Brain microvascular endothelial cell (primary cell): ENCODE results near the gene SYT2.

Experiments
- DNase-seq: peaks from one replicate; pipeline ENCODE4 v3.0.0-alpha.2; 2020
- H3K27ac ChIP-seq: fragments of 250-450 bp; sonication (Bioruptor Pico); 2 replicates; pipeline ENCODE4 v1.5.1; 2020; ENCODE audit warnings: mild to moderate bottlenecking, moderate library complexity
- H3K27me3 ChIP-seq: fragments of 250-450 bp; sonication (Bioruptor Pico); replicated peaks from 2 replicates; pipeline ENCODE4 v1.5.1; 2020; ENCODE audit warnings: mild to moderate bottlenecking
- H3K36me3 ChIP-seq: fragments of 250-450 bp; sonication (Bioruptor Pico); replicated peaks from 2 replicates; pipeline ENCODE4 v1.5.1; 2020; ENCODE audit warnings: mild to moderate bottlenecking
- H3K4me3 ChIP-seq: 2 replicates; pipeline ENCODE4 v1.5.1; 2011; ENCODE audit warnings: low read depth, mild to moderate bottlenecking, control low read depth, low read length, moderate library complexity
- CTCF ChIP-seq: IDR thresholded peaks from 2 replicates; pipeline ENCODE4 v1.5.1; 2011; ENCODE audit warnings: low read depth, mild to moderate bottlenecking, moderate library complexity, low read length, control low read depth, inconsistent platforms; ENCODE audit errors: missing control alignments
- in situ Hi-C: cut with HindIII; loops from 2 replicates; pipeline ENCODE4 v1.10.0; 2017; ENCODE audit warnings: low sequenced_read_pairs, low pct_ligation_motif_present

Gene SYT2

GRCh38 chr1:202572867-202573266 is 137.4 kb downstream of the SYT2 start:
- H3K27me3 ChIP-seq = no peaks in the 10 kb centered on the region
- DNase-seq = no peak
- H3K4me3 ChIP-seq = no peak overlapping the region
- TF ChIP-seq CTCF = no peak
- in situ Hi-C loops = no loop called here
- no peak overlapping the region for H3K27ac ChIP-seq
- no peaks in the 10 kb centered on the region for H3K36me3 ChIP-seq

GRCh38 chr1:202571719-202572339 is 138.4 kb downstream of the SYT2 start:
- Histone ChIP-seq H3K36me3 (no peaks in the 10 kb centered on the region), H3K4me3 (no peak overlapping the region), H3K27me3 (no peaks in the 10 kb centered on the region), H3K27ac (no peak overlapping the region)
- no peak for DNase-seq
- in situ Hi-C loops = no loop called here
- peak; percentile 92 for TF ChIP-seq CTCF

- TF ChIP-seq CTCF = no peak
- Histone ChIP-seq H3K27ac (no peak overlapping the region), H3K4me3 (no peak overlapping the region), H3K36me3 (no peaks in the 10 kb centered on the region), H3K27me3 (no peaks in the 10 kb centered on the region)
- DNase-seq = no peak
- in situ Hi-C loops = no loop called here
These were observed 140.6 kb downstream of the SYT2 start for GRCh38 chr1:202569393-202570322.

- in situ Hi-C loops = no loop called here
- H3K4me3 ChIP-seq = no peak overlapping the region
- TF ChIP-seq CTCF = no peak
- no peaks in the 10 kb centered on the region for H3K27me3 ChIP-seq
- DNase-seq = no peak
- no peak overlapping the region for H3K27ac ChIP-seq
- no peaks in the 10 kb centered on the region for H3K36me3 ChIP-seq
These were observed 141.4 kb downstream of the SYT2 start for GRCh38 chr1:202568826-202569225.

- in situ Hi-C loops = no loop called here
- Histone ChIP-seq H3K4me3 (no peak overlapping the region), H3K27me3 (no peaks in the 10 kb centered on the region), H3K36me3 (no peaks in the 10 kb centered on the region), H3K27ac (no peak overlapping the region)
- DNase-seq = no peak
- TF ChIP-seq CTCF = no peak
These were observed 141.8 kb downstream of the SYT2 start for GRCh38 chr1:202568410-202568809.
